ENCODE results near the gene CLDN1.
A peak's percentile ranks its signal among the peaks of the same experiment; 100 is the strongest.
"Not testable (repeated sequence)": the region's sequence is repeated elsewhere in the genome, so short reads cannot be mapped to it uniquely, and the experiment has no call there.

The CLDN1 gene

GRCh38 chr3:190291994-190292584 is 30.2 kb downstream of the CLDN1 start:
- no peak for DNase-seq

GRCh38 chr3:190289989-190290388 is 32.3 kb downstream of the CLDN1 start:
- no peak for DNase-seq

- DNase-seq: no peak
These were observed 33.4 kb downstream of the CLDN1 start for GRCh38 chr3:190288836-190289235.

GRCh38 chr3:190286014-190286413 is 36.2 kb downstream of the CLDN1 start:
- DNase-seq: no peak

- no peak for DNase-seq
These were observed 40.8 kb downstream of the CLDN1 start for GRCh38 chr3:190281308-190282051.

GRCh38 chr3:190279690-190280089 is 42.6 kb downstream of the CLDN1 start:
- DNase-seq: no peak

- DNase-seq: no peak
These were observed 49.5 kb downstream of the CLDN1 start for GRCh38 chr3:190272747-190273146.

GRCh38 chr3:190269101-190269500 is 53.1 kb downstream of the CLDN1 start:
- no peak for DNase-seq

GRCh38 chr3:190267464-190267863 is 54.8 kb downstream of the CLDN1 start:
- not testable (repeated sequence) for DNase-seq

GRCh38 chr3:190266913-190267290 is 55.3 kb downstream of the CLDN1 start:
- DNase-seq: no peak

GRCh38 chr3:190266265-190266912 is 55.9 kb downstream of the CLDN1 start:
- no peak for DNase-seq

GRCh38 chr3:190265796-190266195 is 56.5 kb downstream of the CLDN1 start:
- no peak for DNase-seq

- DNase-seq: no peak
These were observed 57.1 kb downstream of the CLDN1 start for GRCh38 chr3:190265126-190265525.

GRCh38 chr3:190261740-190262139 is 60.5 kb downstream of the CLDN1 start:
- DNase-seq: no peak

- DNase-seq: no peak
These were observed 61.2 kb downstream of the CLDN1 start for GRCh38 chr3:190261015-190261414.

- DNase-seq: no peak
These were observed 61.9 kb downstream of the CLDN1 start for GRCh38 chr3:190260301-190260700.

GRCh38 chr3:190258634-190259033 is 63.6 kb downstream of the CLDN1 start:
- peak in 1 of 2 donors; percentile 19 for DNase-seq

Data from hippocampal formation (tissue), 2 donors.